RPMI7951 (cell line): ENCODE results near the gene APOBEC3H. TPM values are rescaled to one million over a fixed set of nuclear protein-coding genes. Genes with fewer than 3 reads are reported as not detected.
A peak's percentile ranks its signal among the peaks of the same experiment; 100 is the strongest.
"Not testable (repeated sequence)": the region's sequence is repeated elsewhere in the genome, so short reads cannot be mapped to it uniquely, and the experiment has no call there.

Experiments used
- DNase-seq: peaks from one replicate; pipeline ENCODE4 v3.0.0-alpha.2; 2012; ENCODE audit warnings: low read depth
- total RNA-seq: library from RNA; depleted of rRNA; stranded (reverse); fragments of >200 nt; shearing (Covaris generic); gene quantifications from 2 replicates; pipeline ENCODE4 v1.2.3, GENCODE V29; 2014; rRNA removed

The APOBEC3H gene
- not detected in 2 replicates for total RNA-seq

DNA sequence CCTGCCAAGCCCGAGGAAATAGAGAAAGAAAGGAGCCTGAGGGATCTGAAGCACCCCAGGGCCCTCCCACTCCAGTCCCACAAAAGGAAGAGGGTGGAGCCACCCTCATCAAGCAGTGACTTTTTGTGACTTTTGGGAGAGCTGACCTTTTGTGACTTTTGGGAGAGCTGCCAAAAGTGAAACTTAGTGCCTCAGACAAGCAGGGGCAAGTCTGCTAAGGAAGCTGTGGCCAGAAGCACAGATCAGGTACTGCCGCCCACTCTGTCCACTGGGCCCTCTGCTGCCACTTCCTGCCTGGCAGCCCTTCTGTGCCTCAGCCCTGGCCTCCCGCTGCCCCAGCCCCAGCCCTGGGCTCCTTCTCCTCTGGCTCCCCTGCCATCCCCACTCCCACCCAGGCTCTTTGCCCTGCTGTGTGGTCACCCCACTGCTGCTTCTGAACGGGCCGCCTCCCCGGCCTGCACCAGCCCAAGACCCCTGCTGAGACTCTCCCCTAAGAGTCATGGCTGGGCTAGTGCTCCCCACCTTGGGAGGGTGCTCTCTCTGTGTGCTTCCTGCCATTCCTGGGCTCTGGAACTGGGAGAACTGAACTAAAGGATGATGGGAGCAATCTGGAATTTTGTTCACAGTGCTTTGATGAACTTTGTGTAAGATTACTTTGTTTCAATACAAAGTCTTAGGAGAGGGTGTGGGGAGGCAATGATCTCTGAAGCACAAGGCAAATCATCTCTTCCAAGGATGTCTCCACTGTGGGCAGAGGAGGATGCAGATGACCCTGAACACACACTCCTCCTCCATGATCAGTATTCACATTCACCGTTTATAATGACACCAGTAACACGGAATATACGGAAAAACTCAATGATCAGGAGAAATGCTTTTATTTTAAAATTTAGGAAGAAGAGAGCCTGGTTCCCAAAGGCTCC, at the start of gene APOBEC3H:
APOBEC3H (plus strand) TSS at position 147 of the 923 bp plus-strand sequence. CDS start 3,035 bp downstream, outside the sequence.
- DNase-seq = no peak

DNA sequence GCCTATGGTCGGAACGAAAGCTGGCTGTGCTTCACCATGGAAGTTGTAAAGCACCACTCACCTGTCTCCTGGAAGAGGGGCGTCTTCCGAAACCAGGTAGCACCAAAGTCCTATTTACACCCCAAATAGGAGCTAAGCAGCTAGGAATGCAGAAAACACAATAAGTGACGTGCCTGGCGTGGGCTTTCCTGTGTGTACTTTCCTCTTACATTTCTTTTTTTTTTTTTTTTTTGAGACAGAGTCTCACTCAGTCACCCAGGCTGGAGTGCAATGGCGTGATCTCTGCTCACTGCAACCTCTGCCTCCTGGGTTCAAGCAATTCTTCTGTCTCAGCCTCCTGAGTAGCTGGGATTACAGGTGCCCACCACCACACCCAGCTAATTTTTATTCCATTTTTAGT, 47.6 kb upstream of the APOBEC3H start:
- not testable (repeated sequence) for DNase-seq

DNA sequence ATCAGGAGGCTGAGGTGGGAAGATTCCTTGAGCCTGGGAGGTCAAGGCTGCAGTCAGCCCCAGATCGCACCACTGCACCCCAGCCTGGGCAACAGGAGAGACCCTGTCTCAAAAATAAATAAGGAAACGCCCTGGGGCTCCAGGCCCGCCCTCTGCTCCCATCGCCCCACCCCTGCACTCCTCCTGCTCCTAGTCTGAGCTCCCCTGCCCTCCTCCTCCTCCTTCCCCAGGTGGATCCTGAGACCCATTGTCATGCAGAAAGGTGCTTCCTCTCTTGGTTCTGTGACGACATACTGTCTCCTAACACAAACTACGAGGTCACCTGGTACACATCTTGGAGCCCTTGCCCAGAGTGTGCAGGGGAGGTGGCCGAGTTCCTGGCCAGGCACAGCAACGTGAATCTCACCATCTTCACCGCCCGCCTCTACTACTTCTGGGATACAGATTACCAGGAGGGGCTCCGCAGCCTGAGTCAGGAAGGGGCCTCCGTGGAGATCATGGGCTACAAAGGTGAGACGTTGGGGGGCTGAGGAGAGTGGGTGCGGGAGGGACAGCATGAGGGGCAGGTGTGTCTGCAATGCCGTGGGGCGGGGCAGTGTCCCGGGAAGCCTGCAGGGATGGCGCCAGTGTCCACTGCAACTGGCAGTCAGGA, 45.1 kb upstream of the APOBEC3H start:
- not testable (repeated sequence) for DNase-seq

DNA sequence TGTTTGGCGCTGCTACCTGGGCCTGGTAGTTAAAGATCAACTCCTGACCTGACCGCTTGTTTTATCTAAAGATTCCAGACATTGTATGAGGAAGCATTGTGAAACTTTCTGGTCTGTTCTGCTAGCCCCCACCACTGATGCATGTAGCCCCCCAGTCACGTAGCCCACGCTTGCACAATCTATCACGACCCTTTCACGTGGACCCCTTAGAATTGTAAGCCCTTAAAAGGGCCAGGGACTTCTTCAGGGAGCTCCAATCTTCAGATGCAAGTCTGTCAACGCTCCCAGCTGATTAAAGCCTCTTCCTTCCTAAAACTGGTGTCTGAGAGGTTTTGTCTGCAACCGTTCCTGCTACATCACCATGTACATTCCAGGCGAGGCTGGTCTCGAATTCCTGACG, 41.4 kb upstream of the APOBEC3H start:
- DNase-seq = no peak

DNA sequence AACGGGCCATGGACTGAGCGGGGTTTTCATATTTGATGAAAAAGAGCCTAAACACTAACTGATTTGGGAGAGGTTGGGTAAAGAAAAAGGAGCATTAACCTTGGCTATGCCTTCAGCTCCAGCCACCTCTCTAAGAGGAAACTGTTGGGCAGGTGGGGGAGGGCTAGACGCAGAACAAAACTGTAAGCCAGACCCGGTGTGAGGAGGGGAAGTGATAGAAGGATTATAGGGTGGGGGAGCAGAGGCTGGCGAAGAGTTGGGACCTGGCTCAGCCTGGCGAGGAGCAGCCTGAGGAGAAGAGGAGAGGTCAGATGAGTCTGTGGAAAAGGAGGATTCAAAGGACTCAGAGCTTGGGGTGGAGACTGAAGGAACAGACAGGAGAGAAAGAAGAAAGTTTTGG, 35.8 kb upstream of the APOBEC3H start:
- not testable (repeated sequence) for DNase-seq

DNA sequence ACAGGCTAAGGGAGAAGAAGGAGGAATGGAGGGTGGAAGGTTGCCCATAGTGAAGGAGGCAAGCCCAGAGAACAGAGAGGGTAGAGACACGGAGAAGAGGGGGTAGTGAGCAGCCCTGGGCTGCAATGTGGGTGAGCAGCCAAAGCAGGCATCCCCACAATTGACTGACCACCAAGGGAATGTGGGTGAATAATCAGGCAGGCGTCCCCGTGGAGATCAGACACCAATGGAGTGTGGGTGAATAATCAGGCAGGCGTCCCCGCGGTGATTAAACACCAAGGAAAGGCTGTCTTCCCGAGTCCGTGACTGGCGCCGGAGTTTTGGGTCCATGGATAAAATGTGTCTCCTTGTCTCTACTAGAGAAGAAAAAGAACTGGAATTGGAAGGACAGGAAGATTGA, 35.1 kb upstream of the APOBEC3H start:
- peak; percentile 41 for DNase-seq

DNA sequence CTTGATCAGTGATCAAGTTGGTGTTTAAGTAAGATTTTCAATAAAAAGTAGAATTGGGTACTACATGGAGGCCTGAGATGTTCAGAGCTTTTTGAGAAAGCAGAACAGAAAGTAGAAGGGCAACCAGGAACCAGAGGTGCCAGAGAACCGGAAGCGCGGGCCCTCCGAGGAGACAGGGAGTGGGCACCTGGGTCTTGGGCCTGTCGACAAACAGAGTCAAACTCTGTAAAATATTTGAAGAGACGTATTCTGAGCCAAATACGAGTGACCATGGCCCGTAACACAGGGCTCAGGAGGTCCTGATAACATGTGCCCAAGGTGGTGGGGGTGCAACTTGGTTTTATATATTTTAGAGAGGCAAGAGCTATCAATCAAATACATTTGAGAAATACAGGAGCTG, 33.1 kb upstream of the APOBEC3H start:
- not testable (repeated sequence) for DNase-seq

DNA sequence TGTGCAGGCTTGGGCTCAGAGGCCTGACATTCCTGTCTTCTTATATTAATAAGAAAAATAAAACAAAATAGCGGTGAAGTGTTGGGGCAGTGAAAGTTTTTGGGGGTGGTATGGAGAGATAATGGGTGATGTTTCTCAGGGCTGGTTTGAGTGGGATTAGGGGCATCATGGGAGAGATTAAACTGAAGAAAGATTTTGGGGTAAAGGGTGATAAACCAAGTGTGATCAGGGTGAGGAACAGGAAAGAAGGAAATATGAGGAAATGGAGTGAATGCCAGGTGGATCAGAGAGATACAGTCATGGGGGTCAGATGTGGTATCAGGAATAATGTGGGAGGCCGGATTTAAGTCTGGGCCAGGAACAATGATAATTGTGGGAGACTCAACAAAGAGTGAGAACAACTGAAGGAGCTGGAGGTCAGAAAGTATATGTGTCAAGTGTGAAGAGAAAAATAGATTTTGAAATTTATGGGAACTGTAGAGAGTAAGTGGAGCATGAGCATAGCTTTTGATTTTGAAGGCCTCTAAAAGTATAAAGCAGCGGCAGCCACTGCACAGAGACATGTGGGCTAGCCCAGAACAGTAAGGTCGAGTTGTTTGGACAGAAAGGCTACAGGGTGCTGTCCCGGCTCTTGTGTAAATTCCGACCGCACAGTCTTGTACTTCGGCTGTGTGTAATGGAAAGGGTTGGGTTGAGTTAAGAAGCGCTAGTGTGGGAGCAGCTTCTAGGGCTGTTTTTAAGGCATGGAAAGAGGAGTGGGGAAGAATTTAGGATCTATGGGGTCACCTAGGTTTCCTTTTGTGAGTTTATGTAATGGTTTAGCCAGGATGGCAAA, 30.4 kb upstream of the APOBEC3H start:
- DNase-seq = peak; percentile 41

DNA sequence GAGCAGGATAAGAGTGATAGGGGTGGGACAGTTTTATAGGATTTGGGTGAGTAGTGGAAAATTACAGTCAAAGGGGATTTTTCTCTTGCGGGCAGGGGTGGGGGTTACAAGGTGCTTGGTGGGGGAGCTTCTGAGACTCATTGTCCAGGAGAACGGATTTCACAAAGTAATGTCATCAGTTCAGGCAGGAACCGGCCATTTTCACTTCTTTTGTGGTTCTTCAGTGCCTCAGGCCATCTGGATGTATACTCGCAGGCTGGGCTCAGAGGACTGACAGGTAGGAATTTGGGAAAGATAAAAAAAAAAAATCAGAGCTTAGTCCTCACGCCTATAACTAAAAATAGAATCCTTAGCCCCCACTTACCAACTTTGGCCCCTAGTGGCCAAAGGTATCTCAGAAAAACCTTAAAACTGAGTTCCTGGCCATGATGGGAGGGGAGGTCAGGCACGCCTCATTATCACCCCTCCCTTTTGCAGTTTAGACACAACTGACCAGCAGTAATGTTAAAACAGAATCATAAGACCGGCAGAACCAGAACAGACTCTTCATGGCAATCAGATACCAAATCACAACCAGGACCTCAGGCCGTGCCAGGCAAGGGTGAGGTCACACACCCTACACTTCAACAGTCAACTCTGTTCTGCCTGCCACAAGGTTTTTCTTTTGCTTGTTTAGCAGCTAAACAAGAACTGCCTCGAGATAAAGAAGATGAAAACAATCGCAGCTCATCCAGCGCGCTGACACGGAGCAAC, 28.8 kb upstream of the APOBEC3H start:
- DNase-seq = peak; percentile 71

DNA sequence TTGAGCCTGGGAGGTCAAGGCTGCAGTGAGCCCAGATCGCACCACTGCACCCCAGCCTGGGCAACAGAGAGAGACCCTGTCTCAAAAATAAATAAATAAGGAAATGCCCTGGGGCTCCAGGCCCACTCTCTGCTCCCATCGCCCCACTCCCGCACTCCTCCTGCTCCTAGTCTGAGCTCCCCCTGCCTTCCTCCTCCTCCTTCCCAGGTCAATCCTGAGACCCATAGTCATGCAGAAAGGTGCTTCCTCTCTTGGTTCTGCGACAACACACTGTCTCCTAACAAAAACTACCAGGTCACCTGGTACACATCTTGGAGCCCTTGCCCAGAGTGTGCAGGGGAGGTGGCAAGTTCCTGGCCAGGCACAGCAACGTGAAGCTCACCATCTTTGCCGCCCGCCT, 26.9 kb upstream of the APOBEC3H start:
- no peak for DNase-seq

DNA sequence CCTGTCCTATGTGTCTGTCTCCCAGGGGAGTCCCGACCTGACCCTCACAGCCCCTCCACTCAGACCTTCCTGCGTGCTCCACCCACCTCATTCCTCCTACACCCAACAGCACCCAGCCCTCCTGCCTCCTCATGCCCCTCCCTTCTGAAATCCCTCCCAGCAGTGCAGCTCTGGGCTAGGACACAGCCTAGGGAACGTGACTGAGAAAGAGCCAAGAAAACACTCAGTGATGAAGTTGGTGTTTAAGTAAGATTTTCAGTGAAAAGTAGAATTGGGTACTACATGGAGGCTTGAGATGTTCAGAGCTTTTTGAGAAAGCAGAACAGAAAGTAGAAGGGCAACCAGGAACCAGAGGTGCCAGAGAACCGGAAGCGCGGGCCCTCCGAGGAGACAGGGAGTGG, 24.5 kb upstream of the APOBEC3H start:
- DNase-seq = not testable (repeated sequence)

DNA sequence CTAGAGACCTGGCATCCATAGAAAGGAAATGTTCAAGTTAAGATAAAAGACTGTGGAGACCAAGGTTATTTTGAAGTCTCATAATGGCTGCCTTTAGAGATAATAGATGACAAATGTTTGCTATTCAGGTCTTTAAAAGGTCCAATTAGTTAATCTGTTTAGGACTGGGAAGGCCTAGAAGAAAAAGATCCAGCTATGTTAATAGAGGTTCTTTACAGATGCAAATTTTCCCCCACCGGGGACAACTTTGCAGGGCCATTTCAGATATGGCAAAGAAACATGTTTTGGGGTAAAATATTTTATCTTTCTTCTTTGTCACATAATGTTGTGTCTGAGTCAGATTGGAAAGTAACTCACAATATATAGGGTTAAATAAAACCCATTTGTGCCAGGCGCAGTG, 23.1 kb upstream of the APOBEC3H start:
- no peak for DNase-seq

DNA sequence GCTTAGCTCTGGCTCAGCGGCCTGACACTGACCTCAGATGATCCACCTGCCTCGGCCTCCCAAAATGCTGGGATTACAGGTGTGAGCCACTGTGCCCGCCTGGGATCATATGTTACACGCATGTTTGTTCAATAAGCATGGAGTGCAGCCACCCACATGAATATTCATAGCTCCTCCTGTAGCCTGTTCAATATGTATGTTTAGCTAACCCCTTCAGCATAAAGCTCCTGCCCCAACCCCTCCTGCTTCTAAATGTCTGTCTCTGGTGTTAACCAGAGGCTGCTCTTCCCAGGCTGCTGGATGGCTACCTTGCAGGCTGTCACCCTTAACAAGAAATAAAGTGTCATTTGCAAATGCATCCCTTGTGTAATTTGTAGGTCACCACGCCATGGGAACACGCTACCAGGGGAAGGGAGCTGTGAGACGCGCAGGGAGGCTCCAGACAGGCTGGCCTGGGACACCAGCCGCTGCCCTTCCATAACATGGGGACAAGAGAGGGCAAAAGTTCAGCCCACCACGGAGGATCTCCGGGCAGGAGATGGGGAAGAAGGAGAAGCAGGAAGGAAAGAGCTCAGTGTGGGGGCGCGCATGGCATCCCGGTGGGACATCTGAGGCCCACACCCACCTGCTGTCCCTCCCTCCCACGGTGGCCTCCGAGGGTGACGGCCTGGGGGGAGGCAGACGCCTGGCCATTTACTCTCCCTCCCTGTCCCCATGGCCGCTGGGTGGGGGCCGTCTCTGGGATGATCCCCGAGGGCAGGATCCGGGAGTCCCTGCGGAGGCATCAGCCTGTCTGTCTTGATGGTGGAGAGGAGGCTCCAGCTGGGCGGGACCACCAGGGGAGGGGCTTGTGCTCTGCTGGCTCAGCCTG, 20.7 kb upstream of the APOBEC3H start:
- not testable (repeated sequence) for DNase-seq

DNA sequence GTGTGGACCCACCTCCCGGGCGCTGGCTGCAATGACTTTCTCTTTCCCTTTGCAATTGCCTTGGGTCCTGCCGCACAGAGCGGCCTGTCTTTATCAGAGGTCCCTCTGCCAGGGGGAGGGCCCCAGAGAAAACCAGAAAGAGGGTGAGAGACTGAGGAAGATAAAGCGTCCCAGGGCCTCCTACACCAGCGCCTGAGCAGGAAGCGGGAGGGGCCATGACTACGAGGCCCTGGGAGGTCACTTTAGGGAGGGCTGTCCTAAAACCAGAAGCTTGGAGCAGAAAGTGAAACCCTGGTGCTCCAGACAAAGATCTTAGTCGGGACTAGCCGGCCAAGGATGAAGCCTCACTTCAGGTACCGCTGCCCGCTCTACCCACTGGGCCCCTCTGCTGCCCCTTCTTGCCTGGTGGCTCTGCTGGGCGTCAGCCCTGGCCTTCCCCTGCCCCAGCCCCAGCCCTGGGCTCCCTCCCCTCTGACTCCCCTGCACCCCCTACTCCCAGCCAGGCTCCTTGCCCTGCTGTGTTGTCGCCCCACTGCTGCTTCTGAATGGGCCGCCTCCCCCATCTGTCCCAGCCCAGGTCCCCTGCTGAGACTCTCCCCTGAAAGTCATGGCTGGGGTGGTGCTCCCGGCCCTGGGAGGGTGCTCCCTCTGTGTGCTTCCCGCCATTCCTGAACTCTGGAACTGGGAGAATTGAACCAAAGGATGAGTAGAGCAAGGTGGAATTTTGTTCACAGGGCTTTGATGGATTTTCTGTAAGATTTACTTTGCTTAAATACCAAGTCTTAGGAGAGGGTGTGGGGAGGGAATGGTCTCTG, 19.8 kb upstream of the APOBEC3H start, which contains the start of gene APOBEC3G:
APOBEC3G (plus strand) TSS at position 250 of the 815 bp plus-strand sequence; CDS start at position 337, 87 bp downstream.
- DNase-seq = peak; percentile 85

DNA sequence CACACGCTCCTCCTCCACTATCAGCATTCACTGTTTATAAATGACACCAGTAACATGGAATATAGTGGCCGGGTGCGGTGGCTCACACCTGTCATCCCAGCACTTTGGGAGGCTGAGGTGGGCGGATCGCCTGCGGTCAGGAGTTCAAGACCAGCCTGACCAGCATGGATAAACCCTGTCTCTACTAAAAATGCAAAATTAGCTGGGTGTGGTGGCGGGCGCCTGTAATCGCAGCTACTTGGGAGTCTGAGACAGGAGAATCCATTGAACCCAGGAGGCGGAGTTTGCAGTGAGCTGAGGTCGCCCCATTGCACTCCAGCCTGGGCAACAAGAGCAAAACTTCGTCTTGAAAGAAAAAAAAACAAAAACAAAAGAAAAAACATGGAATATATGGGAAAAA, 19.1 kb upstream of the APOBEC3H start:
- not testable (repeated sequence) for DNase-seq

DNA sequence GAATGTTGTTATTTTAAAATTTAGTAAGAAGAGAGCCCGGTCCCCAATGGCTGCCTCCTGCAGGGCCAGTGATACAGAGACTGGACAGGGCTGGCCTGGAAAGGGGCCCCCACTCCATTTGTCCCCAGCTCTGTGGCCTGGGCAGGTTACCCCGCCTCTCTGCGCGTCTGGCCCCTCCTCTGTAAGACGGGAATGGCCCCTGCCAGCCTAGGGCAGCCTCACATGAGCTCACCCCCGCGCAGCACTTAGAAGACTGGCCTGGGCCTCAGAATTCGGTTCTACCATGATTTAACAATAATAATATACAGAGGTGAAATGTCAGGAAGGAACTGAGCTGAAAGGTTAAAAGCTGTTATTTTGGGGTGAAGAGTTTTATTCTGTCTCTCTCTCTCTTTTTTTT, 18.7 kb upstream of the APOBEC3H start:
- DNase-seq = no peak

DNA sequence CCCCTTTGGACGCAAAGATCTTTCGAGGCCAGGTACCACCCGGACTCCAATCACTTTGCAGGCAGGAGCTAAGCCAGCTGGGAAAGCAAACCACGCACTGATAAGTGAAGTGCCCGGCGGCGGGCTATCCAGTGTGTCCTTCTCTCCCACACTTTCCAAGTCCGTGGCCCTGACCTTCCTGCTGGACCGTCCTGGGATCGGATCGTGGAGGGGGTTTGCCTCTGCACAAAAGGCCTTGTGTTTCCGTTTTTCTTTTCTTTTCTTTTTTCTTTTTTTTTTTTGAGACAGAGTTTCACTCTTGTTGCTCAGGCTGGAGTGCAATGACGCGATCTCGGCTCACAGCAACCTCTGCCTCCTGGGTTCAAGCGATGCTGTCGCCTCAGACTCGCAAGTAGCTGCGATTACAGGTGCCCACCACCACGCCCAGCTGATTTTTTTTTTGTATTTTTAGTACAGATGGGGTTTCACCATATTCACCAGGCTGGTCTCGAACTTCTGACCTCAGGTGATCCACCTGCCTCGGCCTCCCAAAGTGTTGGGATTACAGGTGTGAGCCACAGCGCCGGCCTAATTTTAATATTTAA, 17.9 kb upstream of the APOBEC3H start:
- DNase-seq = not testable (repeated sequence)

DNA sequence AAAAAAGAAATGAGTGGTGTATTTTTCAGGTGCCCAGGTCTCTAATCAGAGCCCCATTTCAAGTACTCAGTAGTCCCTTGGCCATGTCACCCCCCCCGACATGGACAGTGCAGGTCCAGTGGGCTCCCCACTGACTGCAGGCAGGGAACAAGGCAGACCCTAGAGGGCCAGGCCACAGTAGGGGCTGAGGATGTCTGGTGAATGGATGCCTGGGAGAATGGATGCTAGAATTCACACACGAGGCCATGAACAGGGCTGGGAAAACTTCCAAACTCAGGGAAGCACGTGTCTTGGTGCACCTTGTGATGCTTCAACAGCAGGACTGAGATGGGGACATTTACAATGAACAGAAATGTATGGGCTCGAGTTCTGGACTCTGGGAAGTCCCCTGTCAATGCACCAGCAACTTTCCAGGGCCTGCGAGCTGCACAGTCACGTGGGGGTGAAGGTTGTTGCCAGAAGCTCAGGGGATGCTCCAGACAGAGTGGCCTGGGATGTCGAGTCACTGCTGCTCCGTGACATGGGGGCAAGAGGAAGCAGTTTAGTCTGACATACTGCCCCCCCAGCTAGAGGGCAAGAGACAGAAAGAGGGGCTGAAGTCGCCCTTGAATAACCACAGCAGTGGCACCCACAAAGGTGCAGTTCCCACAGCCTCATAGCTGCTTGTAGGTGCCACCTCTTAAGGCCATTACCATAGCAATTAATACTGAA, 16.8 kb upstream of the APOBEC3H start:
- DNase-seq = no peak
